GM21528 (cell line): ENCODE measurements around the gene MFN2.
"Not testable (repeated sequence)": the region's sequence is repeated elsewhere in the genome, so short reads cannot be mapped to it uniquely, and the experiment has no call there.

Experiments used
- ATAC-seq: cut with Tn5 transposase; IDR thresholded peaks from one replicate; pipeline ENCODE4 v1.9.1; 2021; ENCODE audit warnings: mild to moderate bottlenecking, moderate library complexity; ENCODE audit not compliant: unreplicated experiment, low FRiP score

Gene MFN2

GRCh38 chr1:12015499-12015898, 35.3 kb downstream of the MFN2 start:
- ATAC-seq, result no peak

- ATAC-seq, result no peak
Measured at GRCh38 chr1:12016182-12016581, 35.9 kb downstream of the MFN2 start.

- no peak for ATAC-seq
Measured at GRCh38 chr1:12019858-12020509, 39.7 kb downstream of the MFN2 start.

- no peak for ATAC-seq
Measured at GRCh38 chr1:12021616-12022015, 41.4 kb downstream of the MFN2 start.

GRCh38 chr1:12022036-12022435, 41.8 kb downstream of the MFN2 start:
- no peak for ATAC-seq

- no peak for ATAC-seq
Measured at GRCh38 chr1:12026586-12026985, 46.3 kb downstream of the MFN2 start.

- no peak for ATAC-seq
Measured at GRCh38 chr1:12028248-12028647, 48.0 kb downstream of the MFN2 start.

GRCh38 chr1:12028957-12029511, 48.8 kb downstream of the MFN2 start:
- no peak for ATAC-seq

- no peak for ATAC-seq
Measured at GRCh38 chr1:12029720-12030339, 49.6 kb downstream of the MFN2 start.

- no peak for ATAC-seq
Measured at GRCh38 chr1:12031039-12031980, 51.1 kb downstream of the MFN2 start.

GRCh38 chr1:12032161-12032621, 51.9 kb downstream of the MFN2 start:
- no peak for ATAC-seq

- ATAC-seq, result not testable (repeated sequence)
Measured at GRCh38 chr1:12033441-12033840, 53.2 kb downstream of the MFN2 start.

GRCh38 chr1:12034381-12034801, 54.1 kb downstream of the MFN2 start:
- ATAC-seq, result no peak

GRCh38 chr1:12035312-12035711, 55.1 kb downstream of the MFN2 start:
- no peak for ATAC-seq

GRCh38 chr1:12037486-12038355, 57.5 kb downstream of the MFN2 start:
- no peak for ATAC-seq

GRCh38 chr1:12038356-12039163, 58.3 kb downstream of the MFN2 start:
- ATAC-seq, result no peak

GRCh38 chr1:12039164-12039525, 58.9 kb downstream of the MFN2 start:
- no peak for ATAC-seq

- peak; percentile 41 for ATAC-seq
Measured at GRCh38 chr1:12039824-12040456, 59.7 kb downstream of the MFN2 start.
